NCI-H345 treated with DMSO at 0.1 percent for 48 hours (cell line): ENCODE measurements around the gene DNAJC4.

Source experiments
- DNase-seq: peaks from one replicate; lab custom pipeline; 2025; ENCODE audit not compliant: unreplicated experiment; lab: John Stamatoyannopoulos, UW

DNAJC4 gene

DNA sequence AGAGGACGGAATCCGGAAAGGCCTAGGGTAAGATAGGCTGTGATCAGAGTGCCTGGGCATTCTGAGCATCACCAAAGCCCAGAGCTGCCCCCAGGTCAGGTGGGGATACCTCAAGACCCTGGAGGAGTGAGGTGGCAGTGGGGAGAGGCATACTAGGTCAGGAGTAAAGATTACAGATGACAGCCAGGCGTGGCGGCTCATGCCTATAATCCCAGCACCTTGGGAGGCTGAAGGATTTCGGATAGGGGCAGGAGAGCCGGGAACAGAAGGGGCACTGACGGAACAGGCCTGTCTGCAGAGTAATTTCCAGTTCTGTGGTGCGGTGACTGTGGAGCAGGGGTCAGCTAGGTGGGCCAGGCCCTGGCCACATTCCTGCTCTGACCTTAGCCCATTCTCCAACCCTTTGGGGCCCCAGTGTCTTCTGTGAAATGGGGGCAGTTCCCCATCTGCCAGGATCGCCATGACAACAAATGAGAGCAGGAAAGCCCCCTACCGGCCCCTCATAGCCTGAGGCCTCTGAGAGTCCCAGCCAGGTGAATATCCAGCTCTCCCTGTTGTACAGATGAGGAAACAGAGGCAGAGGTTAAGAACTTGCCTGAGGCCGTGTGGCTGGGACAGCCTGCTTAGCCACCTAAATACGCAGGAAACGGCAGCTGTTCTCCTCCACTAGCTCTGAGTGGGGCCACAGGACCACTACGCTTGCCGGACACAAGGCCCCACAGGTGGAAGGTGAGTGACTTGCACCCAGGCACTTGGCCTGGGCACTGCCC is 44.9 kb downstream of the DNAJC4 start:
- no peak for DNase-seq

DNA sequence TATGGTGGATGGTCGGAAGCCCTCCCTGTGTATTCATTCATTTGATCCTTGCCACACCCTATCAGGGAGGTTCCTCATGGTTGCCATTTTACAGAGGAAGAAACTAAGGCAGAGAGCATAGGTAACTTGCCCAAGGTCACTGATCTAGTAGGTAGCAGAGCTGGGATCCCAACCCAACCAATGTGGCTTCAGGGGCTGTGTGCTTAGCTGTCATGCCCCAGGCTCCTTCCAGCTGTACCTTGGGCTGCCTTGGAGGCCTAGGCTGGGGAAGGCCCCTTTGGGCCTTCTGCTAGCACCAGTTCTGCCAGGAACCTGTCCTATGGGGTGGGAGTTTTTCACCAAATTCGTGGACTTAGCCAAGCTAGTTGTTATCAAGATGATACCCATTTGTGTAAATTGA is 45.5 kb downstream of the DNAJC4 start:
- DNase-seq, result no peak

DNA sequence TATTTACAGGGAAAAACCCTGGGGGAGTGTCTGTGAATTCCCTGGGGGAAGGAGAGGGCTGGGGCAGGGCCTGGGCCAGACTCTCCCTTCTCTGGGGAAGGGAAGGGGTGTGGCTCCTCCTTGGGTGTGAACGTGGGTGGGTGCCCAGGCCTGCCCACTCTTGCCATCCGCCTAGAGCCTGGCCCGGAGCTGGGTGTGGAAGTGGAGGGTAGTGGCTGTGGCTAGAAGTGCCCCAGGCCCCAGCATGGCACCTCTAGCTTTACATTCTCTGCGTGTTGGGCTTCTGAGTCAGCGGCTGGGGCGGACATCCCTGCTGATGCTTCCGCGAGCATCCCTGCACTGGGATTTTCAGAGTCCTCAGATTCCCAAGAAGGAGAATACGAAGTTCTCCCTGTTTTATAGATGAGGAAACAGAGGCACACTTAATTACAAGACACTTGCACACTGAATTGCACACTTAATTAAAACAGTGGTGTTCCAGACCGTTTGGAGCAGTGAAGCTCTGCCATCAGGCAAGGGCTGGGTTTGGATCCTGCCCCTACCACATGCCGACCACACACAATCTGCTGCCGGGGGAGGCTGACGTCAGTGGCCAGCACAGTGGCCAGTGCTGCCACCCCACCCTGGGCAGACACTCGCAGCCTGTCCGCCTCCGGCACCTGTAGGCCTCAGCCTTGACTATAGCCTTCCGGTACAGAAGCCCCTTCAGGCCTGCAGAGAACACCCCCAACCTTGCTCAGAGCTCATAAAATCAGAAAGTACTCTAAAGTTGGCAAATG is 46.5 kb downstream of the DNAJC4 start:
- no peak for DNase-seq

DNA sequence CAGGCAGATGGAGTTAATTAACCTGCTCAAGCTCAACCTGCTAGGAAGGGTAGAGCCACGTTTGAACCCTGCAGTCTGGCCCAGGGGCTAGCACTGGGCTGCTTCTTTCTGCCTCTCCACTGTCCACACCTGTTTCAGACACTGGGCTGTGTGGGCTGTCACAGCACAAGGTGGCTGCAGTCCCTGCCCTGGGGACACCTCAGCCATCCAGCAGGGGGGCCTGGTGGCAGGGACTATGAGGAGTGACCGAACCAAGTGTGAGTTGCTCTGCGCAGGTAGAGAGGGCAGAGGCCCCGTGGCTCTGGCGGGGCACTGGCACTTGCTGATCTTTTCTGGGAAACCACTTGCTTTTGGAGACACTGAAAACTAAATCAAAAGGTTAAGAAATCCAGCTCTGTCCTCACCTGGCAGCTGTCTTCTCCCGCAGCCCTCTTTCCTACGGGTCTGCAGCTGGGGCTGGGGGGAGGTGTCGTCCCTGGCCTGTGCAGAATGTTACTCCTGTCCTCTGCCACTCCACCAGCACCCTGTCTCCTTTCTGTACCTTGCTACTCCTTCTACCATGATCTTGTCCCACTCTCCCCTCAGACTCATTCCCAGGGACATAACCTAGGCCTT is 48.3 kb downstream of the DNAJC4 start:
- DNase-seq, result no peak

DNA sequence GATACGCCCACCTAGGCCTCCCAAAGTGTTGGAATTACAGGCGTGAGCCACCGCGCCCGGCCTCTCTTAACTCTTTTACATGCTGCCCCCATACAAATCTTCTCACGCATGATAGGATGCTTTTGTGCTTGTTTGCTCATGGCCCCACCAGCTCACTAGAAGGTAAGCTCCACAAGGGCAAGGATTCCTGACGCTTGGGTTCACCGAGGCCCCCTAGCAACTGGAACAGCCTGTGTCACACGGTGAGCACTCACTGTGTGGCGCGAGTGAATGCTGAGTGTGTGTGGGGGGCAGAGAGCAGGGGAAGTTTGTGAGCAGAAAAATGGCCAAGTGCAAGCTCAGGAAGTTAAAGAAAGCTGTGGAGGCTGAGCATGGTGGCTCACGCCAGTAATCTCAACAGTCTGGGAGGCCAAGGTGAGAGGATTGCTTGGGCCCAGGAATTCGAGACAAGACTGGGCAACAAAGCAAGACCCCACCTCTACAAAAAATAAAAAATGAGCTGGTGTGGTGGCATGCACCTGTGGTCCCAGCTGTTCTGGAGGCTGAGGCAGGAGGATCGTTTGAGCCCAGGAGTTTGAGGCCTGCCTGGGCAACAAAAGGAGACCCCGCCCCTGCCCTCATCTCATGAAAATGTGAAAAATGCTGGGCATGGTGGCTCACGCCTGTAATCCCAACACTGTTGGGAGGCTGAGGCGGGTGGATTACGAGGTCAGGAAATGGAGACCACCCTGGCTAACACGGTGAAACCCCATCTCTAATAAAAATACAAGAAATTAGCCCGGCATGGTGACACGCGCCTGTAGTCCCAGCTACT is 51.8 kb downstream of the DNAJC4 start:
- no peak for DNase-seq

DNA sequence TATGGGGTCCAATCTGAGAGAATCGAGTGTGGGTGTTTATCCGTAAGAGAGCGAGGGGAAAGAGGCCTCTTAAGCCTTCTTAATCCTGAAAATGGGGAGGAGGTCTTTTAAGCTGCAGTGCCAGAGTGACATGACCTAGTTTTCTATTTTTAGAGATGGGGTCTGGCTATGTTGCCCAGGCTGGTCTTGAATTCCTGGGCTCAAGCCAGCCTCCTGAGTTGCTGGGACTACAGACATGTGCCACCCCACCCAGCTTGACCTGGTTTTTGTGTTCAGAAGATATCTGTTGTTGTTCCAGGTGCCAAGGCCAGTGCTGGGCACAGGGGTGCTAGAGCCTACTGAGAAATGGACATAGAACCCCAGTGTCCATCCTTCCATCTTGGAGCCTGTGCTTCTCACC is 52.7 kb downstream of the DNAJC4 start:
- no peak for DNase-seq
